ENCODE measurements around the gene NPHP4.

GRCh38 chr1:5828308-5828935 lies 163.8 kb downstream of the NPHP4 start:
- TF ChIP-seq CTCF (IDR thresholded peaks at IDR 0.05 in 4 of 5, conservative IDR thresholded peaks at IDR 0.05 in 1 of 5), result no peak
- no peak for TF ChIP-seq POLR2A (IDR thresholded peaks at IDR 0.05)
